Measurements from ENCODE around the gene RXRB.

- TF ChIP-seq CTCF (IDR thresholded peaks at IDR 0.05) (no peak), POLR2A (IDR thresholded peaks at IDR 0.05) (no peak)
Observed at GRCh38 chr6:33212857-33213165, 12.3 kb upstream of the RXRB start.
